NB4 (cell line): ENCODE data around the gene PRDX5.

Experiments used
- CTCF ChIP-seq: IDR thresholded peaks from one replicate; pipeline ENCODE4 v1.5.1; 2012; ENCODE audit warnings: low read depth, low read length
- MAX ChIP-seq: IDR thresholded peaks from 2 replicates; pipeline ENCODE4 v1.6.1; 2011; ENCODE audit warnings: low read depth, low read length
- MYC ChIP-seq: IDR thresholded peaks from 2 replicates; pipeline ENCODE4 v1.6.1; 2011; ENCODE audit warnings: low read depth, low read length
- POLR2A ChIP-seq: IDR thresholded peaks from 2 replicates; pipeline ENCODE4 v1.6.1; 2011; ENCODE audit warnings: mild to moderate bottlenecking; ENCODE audit not compliant: insufficient read length; ENCODE audit errors: extremely low read depth

GRCh38 chr11:64343767-64344559 lies 26.0 kb downstream of the PRDX5 start:
- no peak for TF ChIP-seq POLR2A
- TF ChIP-seq CTCF, result peak; percentile 59
- no peak for TF ChIP-seq MAX
- TF ChIP-seq MYC, result no peak
